Esophagus muscularis mucosa (tissue), 4 donors: ENCODE results near the gene MYL1. TPM values are rescaled to one million over a fixed set of nuclear protein-coding genes. Genes with fewer than 3 reads are reported as not detected.

ENCODE experiments used
- DNase-seq: peaks from one replicate; pipeline ENCODE4 v3.0.0-alpha.2; 2017; ENCODE audit errors: extremely low spot score
- H3K27ac ChIP-seq, 4 donors: fragments of 200-600 bp; sonication (generic); replicated peaks in 1 of 4; 1 replicate in 3 of 4; 2 replicates in 1 of 4; pipeline ENCODE4 v1.5.1; 2016 to 2019; ENCODE audit warnings: mild to moderate bottlenecking in 1 of 4
- H3K27me3 ChIP-seq, 4 donors: fragments of 200-600 bp; sonication (generic); one replicate each; pipeline versions ENCODE4 v1.5.1 to v1.6.0; 2016 to 2019
- H3K36me3 ChIP-seq, 4 donors: fragments of 200-600 bp; sonication (generic); one replicate each; pipeline ENCODE4 v1.5.1; 2016 to 2019
- H3K4me1 ChIP-seq, 4 donors: fragments of 200-600 bp; sonication (generic); one replicate each; pipeline ENCODE4 v1.5.1; 2016 to 2019
- H3K4me3 ChIP-seq, 4 donors: fragments of 200-600 bp; sonication (generic); 1 replicate in 2 of 4; 2 replicates in 2 of 4; pipeline ENCODE4 v1.5.1; 2016 to 2019; ENCODE audit warnings: mild to moderate bottlenecking in 4 of 4, moderate library complexity in 1 of 4
- H3K9me3 ChIP-seq, 4 donors: fragments of 200-600 bp; sonication (generic); 1 replicate in 3 of 4; 2 replicates in 1 of 4; pipeline ENCODE4 v1.5.1; 2016 to 2019
- EP300 ChIP-seq: sonication (generic); formaldehyde crosslinking; IDR thresholded peaks from one replicate; pipeline ENCODE4 v1.6.1; 2017; ENCODE audit warnings: antibody characterized with exemption
- POLR2A ChIP-seq: fragments of 450-650 bp; IDR thresholded peaks from one replicate; pipeline ENCODE4 v1.6.1; 2017; ENCODE audit warnings: antibody characterized with exemption, moderate library complexity, mild to moderate bottlenecking, low read depth
- POLR2AphosphoS5 ChIP-seq, 2 donors: sonication (generic); formaldehyde crosslinking; IDR thresholded peaks; one replicate each; pipeline ENCODE4 v1.6.1; 2017; ENCODE audit warnings: antibody characterized with exemption in 2 of 2
- WGBS: methylation state at CpG from one replicate; pipeline ENCODE4 v1.1.5; 2018; 5-methylcytosine and 5-hydroxymethylcytosine counted together
- intact Hi-C: fragments of 100-400 bp; cut with DNase I; formaldehyde crosslinking; loops from one replicate; pipeline ENCODE4 v1.15.1; 2023
- total RNA-seq, 4 donors: library from RNA; depleted of rRNA; stranded (reverse); fragments of >200 nt; gene quantifications; one replicate each; pipeline versions ENCODE4 v1.1.0 to v1.2.1, GENCODE V29; 2016
- TF ChIP-seq, protein P1 (sequence below), 3 experiments: fragments of 200-600 bp in 2 of 3; fragments of 450-650 bp in 1 of 3; sonication (generic) in 2 of 3; IDR thresholded peaks; one replicate each; pipeline ENCODE4 v1.5.1; 2017 to 2019; ENCODE audit warnings: antibody characterized with exemption in 3 of 3, mild to moderate bottlenecking in 2 of 3, moderate library complexity in 1 of 3

The MYL1 gene
- total RNA-seq, 4 donors from 2014 or later, result not detected

DNA sequence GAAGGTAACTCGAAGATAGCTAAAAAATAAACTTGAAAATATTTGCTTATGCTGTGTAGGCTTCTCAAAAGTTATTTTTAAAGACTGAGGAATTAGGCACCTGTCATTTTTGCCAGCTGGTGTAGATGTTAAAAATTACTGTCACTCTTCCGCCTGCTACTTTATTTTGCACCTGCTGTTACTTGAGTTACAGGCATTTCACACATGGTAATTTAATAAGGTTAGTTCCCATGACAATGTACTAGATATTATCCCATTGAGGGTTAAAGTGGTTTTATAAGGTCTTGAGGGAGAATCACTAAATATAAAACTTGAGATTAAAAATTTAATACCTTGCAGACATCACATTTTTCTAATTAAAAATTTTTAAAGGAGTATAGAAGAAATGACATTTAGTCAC lies 26.6 kb downstream of the MYL1 start:
- 79% methylated on average over 2 of the region's 2 CpGs for WGBS
- Histone ChIP-seq H3K4me3 (no peak overlapping the region), H3K9me3 (peaks cover 0 to 15% (median 0%) of the 10 kb centered on the region in 4 donors), H3K4me1 (no peaks in the 10 kb centered on the region), H3K36me3 (no peaks in the 10 kb centered on the region), H3K27ac (no peak overlapping the region), H3K27me3 (no peaks in the 10 kb centered on the region)
- DNase-seq, result no peak
- TF ChIP-seq, protein P1, sequence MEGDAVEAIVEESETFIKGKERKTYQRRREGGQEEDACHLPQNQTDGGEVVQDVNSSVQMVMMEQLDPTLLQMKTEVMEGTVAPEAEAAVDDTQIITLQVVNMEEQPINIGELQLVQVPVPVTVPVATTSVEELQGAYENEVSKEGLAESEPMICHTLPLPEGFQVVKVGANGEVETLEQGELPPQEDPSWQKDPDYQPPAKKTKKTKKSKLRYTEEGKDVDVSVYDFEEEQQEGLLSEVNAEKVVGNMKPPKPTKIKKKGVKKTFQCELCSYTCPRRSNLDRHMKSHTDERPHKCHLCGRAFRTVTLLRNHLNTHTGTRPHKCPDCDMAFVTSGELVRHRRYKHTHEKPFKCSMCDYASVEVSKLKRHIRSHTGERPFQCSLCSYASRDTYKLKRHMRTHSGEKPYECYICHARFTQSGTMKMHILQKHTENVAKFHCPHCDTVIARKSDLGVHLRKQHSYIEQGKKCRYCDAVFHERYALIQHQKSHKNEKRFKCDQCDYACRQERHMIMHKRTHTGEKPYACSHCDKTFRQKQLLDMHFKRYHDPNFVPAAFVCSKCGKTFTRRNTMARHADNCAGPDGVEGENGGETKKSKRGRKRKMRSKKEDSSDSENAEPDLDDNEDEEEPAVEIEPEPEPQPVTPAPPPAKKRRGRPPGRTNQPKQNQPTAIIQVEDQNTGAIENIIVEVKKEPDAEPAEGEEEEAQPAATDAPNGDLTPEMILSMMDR (IDR thresholded peaks at IDR 0.05), result no peak
- TF ChIP-seq POLR2AphosphoS5 (IDR thresholded peaks at IDR 0.05) (no peak), EP300 (no peak), POLR2A (no peak)
- intact Hi-C loops, result no loop called here

DNA sequence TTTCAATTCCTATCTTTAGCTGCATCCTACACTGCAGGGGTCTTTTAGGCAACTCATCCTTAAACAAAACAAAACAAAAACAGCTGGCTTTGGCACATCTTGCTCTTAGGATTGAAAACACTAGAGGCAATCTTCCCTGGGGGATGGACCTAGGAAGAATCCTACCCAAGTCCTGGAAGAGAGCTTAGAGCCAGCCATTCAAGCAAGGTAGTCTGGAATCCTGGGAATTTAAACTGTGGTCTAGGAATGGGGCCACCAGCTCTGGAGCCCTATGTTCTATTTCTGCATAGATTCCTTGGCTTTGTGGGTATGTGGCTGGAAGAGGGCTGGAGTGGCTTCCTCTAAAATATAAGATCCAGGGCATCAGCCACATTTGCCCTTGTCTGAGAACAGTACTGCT lies 27.7 kb downstream of the MYL1 start:
- DNase-seq, result no peak
- Histone ChIP-seq H3K4me1 (no peaks in the 10 kb centered on the region), H3K4me3 (no peak overlapping the region), H3K27me3 (no peaks in the 10 kb centered on the region), H3K36me3 (no peaks in the 10 kb centered on the region), H3K9me3 (peaks cover 0 to 16% (median 0%) of the 10 kb centered on the region in 4 donors), H3K27ac (no peak overlapping the region)
- TF ChIP-seq POLR2A (no peak), EP300 (no peak), POLR2AphosphoS5 (IDR thresholded peaks at IDR 0.05) (no peak)
- TF ChIP-seq, protein P1 (IDR thresholded peaks at IDR 0.05), result no peak
- intact Hi-C loops, result no loop called here

DNA sequence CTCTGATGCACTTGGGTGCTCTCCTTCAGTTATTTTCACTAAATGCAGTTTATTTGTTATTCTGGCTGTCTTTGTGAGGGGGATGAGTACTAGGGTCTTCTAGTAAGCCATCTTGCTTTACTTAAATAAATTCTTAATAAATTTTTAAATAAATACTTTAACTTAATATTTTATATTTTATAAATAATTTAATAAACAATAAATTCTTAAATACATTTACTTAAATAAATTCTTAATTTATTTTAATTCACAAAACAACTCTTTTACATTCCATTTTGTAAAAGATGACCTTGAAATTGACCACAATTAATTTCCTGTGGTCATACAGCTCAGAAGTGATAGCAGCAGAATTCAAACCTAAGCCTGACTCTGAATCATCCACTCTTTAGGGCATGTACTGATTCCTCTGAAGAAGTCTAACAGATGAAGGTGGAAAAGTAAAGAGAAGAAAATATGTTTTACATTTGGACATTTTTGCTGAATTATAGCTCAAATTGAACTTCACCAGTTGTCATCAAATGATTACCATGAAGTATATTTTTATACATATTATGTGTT lies 28.8 kb downstream of the MYL1 start:
- intact Hi-C loops, result no loop called here

DNA sequence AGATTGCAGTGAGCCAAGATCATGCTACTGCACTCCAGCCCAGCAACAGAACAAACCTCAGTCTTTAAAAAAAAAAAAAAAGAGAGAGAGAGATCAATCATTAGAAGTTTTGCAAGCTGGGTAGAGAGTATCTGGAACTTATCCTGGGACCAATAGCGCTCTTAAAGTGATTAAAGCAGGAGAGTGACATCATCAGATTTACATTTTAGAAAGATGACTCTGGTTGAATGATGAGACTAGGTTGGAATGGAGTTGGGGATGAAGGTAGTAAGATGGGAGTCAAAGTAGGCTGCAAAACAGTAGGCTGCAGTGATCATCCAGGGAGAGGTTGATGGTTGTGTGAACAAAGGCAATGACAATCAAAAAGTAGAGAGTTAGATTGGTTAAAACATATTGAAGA lies 37.8 kb downstream of the MYL1 start:
- intact Hi-C loops, result no loop called here
- no peak for DNase-seq
- H3K27ac ChIP-seq, result no peak overlapping the region
- TF ChIP-seq POLR2A (no peak), EP300 (no peak), POLR2AphosphoS5 (IDR thresholded peaks at IDR 0.05) (no peak)
- TF ChIP-seq, protein P1 (IDR thresholded peaks at IDR 0.05), result no peak
- H3K36me3 ChIP-seq, result no peaks in the 10 kb centered on the region
- H3K4me1 ChIP-seq, result no peaks in the 10 kb centered on the region
- no peaks in the 10 kb centered on the region for H3K27me3 ChIP-seq
- H3K9me3 ChIP-seq, result no peaks in the 10 kb centered on the region
- no peak overlapping the region for H3K4me3 ChIP-seq
- WGBS, result 79% methylated on average over 1 of the region's 1 CpG

More for the DNA sequence above, 28.8 kb downstream of the MYL1 start:
- H3K4me3 ChIP-seq, result no peak overlapping the region
- no peak for DNase-seq
- no peak overlapping the region for H3K27ac ChIP-seq
- no peaks in the 10 kb centered on the region for H3K4me1 ChIP-seq
- no peaks in the 10 kb centered on the region for H3K27me3 ChIP-seq
- H3K36me3 ChIP-seq, result no peaks in the 10 kb centered on the region
- TF ChIP-seq POLR2AphosphoS5 (IDR thresholded peaks at IDR 0.05) (no peak), POLR2A (no peak), EP300 (no peak)
- TF ChIP-seq, protein P1 (IDR thresholded peaks at IDR 0.05), result no peak
- H3K9me3 ChIP-seq, result peaks cover 0 to 16% (median 0%) of the 10 kb centered on the region in 4 donors

DNA sequence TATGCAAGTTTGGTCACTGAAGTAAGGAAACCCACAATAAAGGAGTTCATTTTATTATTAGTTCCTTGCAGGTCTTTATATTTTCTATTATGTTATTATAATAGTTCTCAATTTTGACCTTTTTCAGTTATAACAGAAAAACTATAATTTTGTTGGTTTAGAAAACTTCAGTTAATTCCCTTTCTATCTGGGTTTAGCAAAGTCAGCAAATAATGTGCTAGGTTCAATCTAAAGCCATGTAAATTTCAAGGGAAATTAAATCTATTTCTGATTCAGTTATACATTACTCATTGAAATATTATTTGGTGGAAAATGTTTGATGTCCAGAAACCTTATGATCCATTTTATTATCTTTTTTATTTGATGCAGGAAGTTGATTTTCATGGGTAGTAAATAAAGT lies 43.7 kb downstream of the MYL1 start:
- Histone ChIP-seq H3K27me3 (peaks cover 0 to 4% (median 0%) of the 10 kb centered on the region in 4 donors), H3K4me1 (no peaks in the 10 kb centered on the region), H3K27ac (no peak overlapping the region), H3K4me3 (no peak overlapping the region), H3K36me3 (no peaks in the 10 kb centered on the region), H3K9me3 (no peaks in the 10 kb centered on the region)
- TF ChIP-seq POLR2A, result no peak
- TF ChIP-seq POLR2AphosphoS5 (IDR thresholded peaks at IDR 0.05), result no peak
- TF ChIP-seq EP300, result no peak
- TF ChIP-seq, protein P1 (IDR thresholded peaks at IDR 0.05), result no peak
- no peak for DNase-seq
- intact Hi-C loops, result no loop called here
